CD8-positive, alpha-beta memory T cell (primary cell): Measurements from ENCODE around the gene UBE2U. TPM values are rescaled to one million over a fixed set of nuclear protein-coding genes. Genes with fewer than 3 reads are reported as not detected.

ENCODE experiments used
- CTCF ChIA-PET: fragments of 350-600 bp; sonication (Branson Sonifier 250); formaldehyde crosslinking; loops from one replicate; lab custom pipeline; 2021; ENCODE audit warnings: antibody characterized with exemption; lab: Charles Lee
- POLR2A ChIA-PET: fragments of 350-600 bp; sonication (Branson Sonifier 250); formaldehyde crosslinking; loops from one replicate; lab custom pipeline; 2021; ENCODE audit warnings: antibody characterized with exemption; lab: Charles Lee
- DNase-seq, 5 donors: peaks; one replicate each; pipeline versions ENCODE4 v3.0.0 to v3.0.0-alpha.2; 2020 to 2022; ENCODE audit warnings: mixed read lengths in 1 of 5
- H3K27ac ChIP-seq: one replicate; pipeline ENCODE4 v1.7.0; 2013; ENCODE audit warnings: low read depth, mild to moderate bottlenecking, low read length, moderate library complexity
- H3K27me3 ChIP-seq: 2 replicates; pipeline ENCODE4 v1.7.0; 2013; ENCODE audit warnings: low read length, mild to moderate bottlenecking; ENCODE audit not compliant: insufficient read depth, poor library complexity, severe bottlenecking
- H3K36me3 ChIP-seq: 2 replicates; pipeline ENCODE4 v1.7.0; 2013; ENCODE audit warnings: mild to moderate bottlenecking, low read length, moderate library complexity; ENCODE audit not compliant: insufficient read depth
- H3K4me1 ChIP-seq: 2 replicates; pipeline ENCODE4 v1.7.0; 2013; ENCODE audit warnings: mild to moderate bottlenecking, low read length, moderate library complexity; ENCODE audit not compliant: insufficient read depth
- H3K4me3 ChIP-seq: 2 replicates; pipeline ENCODE4 v1.7.0; 2013; ENCODE audit warnings: mild to moderate bottlenecking, low read length
- H3K9me3 ChIP-seq: 2 replicates; pipeline ENCODE4 v1.7.0; 2013; ENCODE audit warnings: mild to moderate bottlenecking, low read length
- H3K27ac Mint-ChIP-seq, 8 donors: one replicate each; pipeline ENCODE4 v1.8.0; 2020 to 2021; ENCODE audit warnings: mixed read lengths in 8 of 8, mild to moderate bottlenecking in 6 of 8, inconsistent platforms in 3 of 8, moderate library complexity in 3 of 8
- H3K27me3 Mint-ChIP-seq, 2 donors: one replicate each; pipeline ENCODE4 v1.8.0; 2020 to 2021; ENCODE audit warnings: mixed read lengths in 2 of 2, mild to moderate bottlenecking in 1 of 2, moderate library complexity in 1 of 2
- H3K36me3 Mint-ChIP-seq, 3 donors: one replicate each; pipeline ENCODE4 v1.8.0; 2020 to 2021; ENCODE audit warnings: mixed read lengths in 3 of 3, inconsistent platforms in 1 of 3, mild to moderate bottlenecking in 1 of 3
- H3K4me1 Mint-ChIP-seq, 3 donors: one replicate each; pipeline ENCODE4 v1.8.0; 2020 to 2021; ENCODE audit warnings: mixed read lengths in 3 of 3, inconsistent platforms in 1 of 3, mild to moderate bottlenecking in 1 of 3
- H3K4me3 Mint-ChIP-seq, 7 donors: one replicate each; pipeline ENCODE4 v1.8.0; 2020 to 2021; ENCODE audit warnings: mixed read lengths in 7 of 7, mild to moderate bottlenecking in 6 of 7, moderate library complexity in 4 of 7, inconsistent platforms in 2 of 7
- H3K9me3 Mint-ChIP-seq, 5 donors: one replicate each; pipeline ENCODE4 v1.8.0; 2020 to 2022; ENCODE audit warnings: mixed read lengths in 5 of 5, mild to moderate bottlenecking in 3 of 5, moderate library complexity in 2 of 5, inconsistent platforms in 1 of 5
- polyA plus RNA-seq: library from polyadenylated mRNA; unstranded; fragments of 300-500 nt; fragmentation: Illumina TruSeq; gene quantifications from one replicate; pipeline ENCODE4 v1.2.3, GENCODE V29; 2021
- total RNA-seq, 2 experiments: library from RNA; stranded (reverse); gene quantifications; one replicate each; pipeline ENCODE4 v1.2.3, GENCODE V29; 2021

The UBE2U gene
- total and polyA plus RNA-seq, 3 experiments from 2014 or later = not detected

GRCh38 chr1:64167176-64167575, 36.2 kb upstream of the UBE2U start:
- Mint-ChIP-seq H3K27ac (no peak overlapping the region), H3K9me3 (peaks cover 0 to 3% (median 0%) of the 10 kb centered on the region in 5 donors), H3K36me3 (no peaks in the 10 kb centered on the region), H3K4me1 (peaks cover 0 to 5% (median 0%) of the 10 kb centered on the region in 3 donors), H3K4me3 (no peak overlapping the region), H3K27me3 (peaks cover 0 to 30% of the 10 kb centered on the region in 2 donors)
- DNase-seq = no peak
- H3K27me3 ChIP-seq = peaks cover 4% of the 10 kb centered on the region
- CTCF ChIA-PET = interaction anchor here (1.4 kb wide), 1 partner anchor 30 kb away, joined by 3 read pairs; no protein-coding TSS in a partner anchor
- H3K9me3 ChIP-seq = no peaks in the 10 kb centered on the region
- H3K4me3 ChIP-seq = no peak overlapping the region
- no peaks in the 10 kb centered on the region for H3K4me1 ChIP-seq
- H3K36me3 ChIP-seq = no peaks in the 10 kb centered on the region
- H3K27ac ChIP-seq = no peak overlapping the region
- POLR2A ChIA-PET = no interaction called here

- Mint-ChIP-seq H3K27me3 (peaks cover 6 to 33% of the 10 kb centered on the region in 2 donors), H3K4me1 (peaks cover 0 to 5% (median 0%) of the 10 kb centered on the region in 3 donors), H3K36me3 (no peaks in the 10 kb centered on the region), H3K27ac (no peak overlapping the region), H3K4me3 (no peak overlapping the region), H3K9me3 (peaks cover 0 to 3% (median 0%) of the 10 kb centered on the region in 5 donors)
- DNase-seq = no peak
- Histone ChIP-seq H3K36me3 (no peaks in the 10 kb centered on the region), H3K27ac (no peak overlapping the region), H3K4me3 (no peak overlapping the region), H3K27me3 (peaks cover 4% of the 10 kb centered on the region), H3K9me3 (no peaks in the 10 kb centered on the region), H3K4me1 (no peaks in the 10 kb centered on the region)
- ChIA-PET CTCF (no interaction called here), POLR2A (no interaction called here)
These were observed 32.2 kb upstream of the UBE2U start for GRCh38 chr1:64171246-64171645.

GRCh38 chr1:64171797-64172281, 31.6 kb upstream of the UBE2U start:
- ChIA-PET CTCF (no interaction called here), POLR2A (no interaction called here)
- H3K9me3 Mint-ChIP-seq = peaks cover 0 to 3% (median 0%) of the 10 kb centered on the region in 5 donors
- no peak overlapping the region for H3K27ac ChIP-seq
- peaks cover 6 to 33% of the 10 kb centered on the region in 2 donors for H3K27me3 Mint-ChIP-seq
- H3K27ac Mint-ChIP-seq = peak overlapping the region in 1 of 8 donors; percentile 10
- no peak overlapping the region for H3K4me3 ChIP-seq
- H3K36me3 ChIP-seq = no peaks in the 10 kb centered on the region
- no peaks in the 10 kb centered on the region for H3K36me3 Mint-ChIP-seq
- DNase-seq = no peak
- no peak overlapping the region for H3K4me3 Mint-ChIP-seq
- no peaks in the 10 kb centered on the region for H3K4me1 ChIP-seq
- H3K27me3 ChIP-seq = peaks cover 4% of the 10 kb centered on the region
- no peaks in the 10 kb centered on the region for H3K9me3 ChIP-seq
- peaks cover 0 to 9% (median 0%) of the 10 kb centered on the region in 3 donors for H3K4me1 Mint-ChIP-seq

- DNase-seq = no peak
- ChIA-PET CTCF (no interaction called here), POLR2A (no interaction called here)
These were observed 30.9 kb upstream of the UBE2U start for GRCh38 chr1:64172458-64172983.

GRCh38 chr1:64173336-64173940, 30.0 kb upstream of the UBE2U start:
- no peaks in the 10 kb centered on the region for H3K27me3 ChIP-seq
- Mint-ChIP-seq H3K27me3 (peaks cover 6 to 31% of the 10 kb centered on the region in 2 donors), H3K9me3 (peaks cover 0 to 3% (median 0%) of the 10 kb centered on the region in 5 donors), H3K4me1 (peaks cover 0 to 9% (median 0%) of the 10 kb centered on the region in 3 donors), H3K4me3 (no peak overlapping the region), H3K27ac (no peak overlapping the region), H3K36me3 (no peaks in the 10 kb centered on the region)
- ChIA-PET POLR2A (no interaction called here), CTCF (interaction anchor here (0.7 kb wide), 1 partner anchor 10 kb away, joined by 3 read pairs; no protein-coding TSS in a partner anchor)
- H3K27ac ChIP-seq = no peak overlapping the region
- no peaks in the 10 kb centered on the region for H3K36me3 ChIP-seq
- no peaks in the 10 kb centered on the region for H3K9me3 ChIP-seq
- no peak for DNase-seq
- no peaks in the 10 kb centered on the region for H3K4me1 ChIP-seq
- no peak overlapping the region for H3K4me3 ChIP-seq

More at GRCh38 chr1:64172458-64172983, 30.9 kb upstream of the UBE2U start:
- Histone ChIP-seq H3K4me3 (no peak overlapping the region), H3K9me3 (no peaks in the 10 kb centered on the region), H3K27ac (no peak overlapping the region), H3K4me1 (no peaks in the 10 kb centered on the region), H3K27me3 (peaks cover 4% of the 10 kb centered on the region), H3K36me3 (no peaks in the 10 kb centered on the region)
- peaks cover 0 to 9% (median 0%) of the 10 kb centered on the region in 3 donors for H3K4me1 Mint-ChIP-seq
- H3K27me3 Mint-ChIP-seq = peaks cover 6 to 30% of the 10 kb centered on the region in 2 donors
- H3K4me3 Mint-ChIP-seq = no peak overlapping the region
- peaks cover 0 to 3% (median 0%) of the 10 kb centered on the region in 5 donors for H3K9me3 Mint-ChIP-seq
- H3K27ac Mint-ChIP-seq = no peak overlapping the region
- H3K36me3 Mint-ChIP-seq = no peaks in the 10 kb centered on the region

GRCh38 chr1:64175639-64176038, 27.8 kb upstream of the UBE2U start:
- no peaks in the 10 kb centered on the region for H3K27me3 ChIP-seq
- no peak overlapping the region for H3K4me3 Mint-ChIP-seq
- H3K9me3 ChIP-seq = no peaks in the 10 kb centered on the region
- DNase-seq = no peak
- H3K36me3 Mint-ChIP-seq = no peaks in the 10 kb centered on the region
- H3K4me3 ChIP-seq = no peak overlapping the region
- peaks cover 0 to 3% (median 0%) of the 10 kb centered on the region in 5 donors for H3K9me3 Mint-ChIP-seq
- no peak overlapping the region for H3K27ac Mint-ChIP-seq
- H3K4me1 ChIP-seq = no peaks in the 10 kb centered on the region
- CTCF ChIA-PET = no interaction called here
- H3K4me1 Mint-ChIP-seq = peaks cover 0 to 9% (median 0%) of the 10 kb centered on the region in 3 donors
- POLR2A ChIA-PET = no interaction called here
- H3K27me3 Mint-ChIP-seq = peaks cover 6 to 32% of the 10 kb centered on the region in 2 donors
- no peaks in the 10 kb centered on the region for H3K36me3 ChIP-seq
- H3K27ac ChIP-seq = no peak overlapping the region

- Mint-ChIP-seq H3K27ac (no peak overlapping the region), H3K27me3 (peaks cover 6 to 26% of the 10 kb centered on the region in 2 donors), H3K4me1 (peaks cover 0 to 8% (median 0%) of the 10 kb centered on the region in 3 donors), H3K9me3 (no peaks in the 10 kb centered on the region), H3K4me3 (no peak overlapping the region), H3K36me3 (no peaks in the 10 kb centered on the region)
- POLR2A ChIA-PET = no interaction called here
- no peaks in the 10 kb centered on the region for H3K36me3 ChIP-seq
- DNase-seq = no peak
- no peaks in the 10 kb centered on the region for H3K9me3 ChIP-seq
- no peak overlapping the region for H3K4me3 ChIP-seq
- no peak overlapping the region for H3K27ac ChIP-seq
- CTCF ChIA-PET = no interaction called here
- H3K4me1 ChIP-seq = no peaks in the 10 kb centered on the region
- no peaks in the 10 kb centered on the region for H3K27me3 ChIP-seq
These were observed 26.8 kb upstream of the UBE2U start for GRCh38 chr1:64176659-64177058.

GRCh38 chr1:64179588-64179987, 23.8 kb upstream of the UBE2U start:
- H3K4me1 Mint-ChIP-seq = peaks cover 0 to 4% (median 0%) of the 10 kb centered on the region in 3 donors
- DNase-seq = no peak
- no peaks in the 10 kb centered on the region for H3K9me3 ChIP-seq
- no peaks in the 10 kb centered on the region for H3K4me1 ChIP-seq
- H3K4me3 Mint-ChIP-seq = no peak overlapping the region
- H3K36me3 Mint-ChIP-seq = no peaks in the 10 kb centered on the region
- no peak overlapping the region for H3K27ac Mint-ChIP-seq
- no peak overlapping the region for H3K27ac ChIP-seq
- ChIA-PET CTCF (no interaction called here), POLR2A (no interaction called here)
- H3K27me3 ChIP-seq = no peaks in the 10 kb centered on the region
- H3K4me3 ChIP-seq = no peak overlapping the region
- H3K27me3 Mint-ChIP-seq = peaks cover 3 to 21% of the 10 kb centered on the region in 2 donors
- no peaks in the 10 kb centered on the region for H3K9me3 Mint-ChIP-seq
- no peaks in the 10 kb centered on the region for H3K36me3 ChIP-seq
